IPS-18c (cell line): ENCODE results near the gene ACTRT2.
A peak's percentile ranks its signal among the peaks of the same experiment; 100 is the strongest.

Experiments
- H3K4me3 ChIP-seq: 2 replicates; pipeline ENCODE4 v1.7.0; 2013; ENCODE audit warnings: low read depth, mild to moderate bottlenecking, low read length, moderate library complexity; ENCODE audit not compliant: insufficient read depth
- H3K9me3 ChIP-seq: one replicate; pipeline ENCODE4 v1.6.1; 2013; ENCODE audit warnings: mild to moderate bottlenecking, low read length, moderate library complexity; ENCODE audit not compliant: control insufficient read depth, insufficient read depth

ACTRT2 gene

GRCh38 chr1:2981981-2982614 lies 39.2 kb upstream of the ACTRT2 start:
- Histone ChIP-seq H3K9me3 (peaks cover 32% of the 10 kb centered on the region), H3K4me3 (no peak overlapping the region)

- no peak overlapping the region for H3K4me3 ChIP-seq
- H3K9me3 ChIP-seq = peaks cover 32% of the 10 kb centered on the region
Observed at GRCh38 chr1:2982615-2983318, 38.5 kb upstream of the ACTRT2 start.

GRCh38 chr1:2983319-2983705 lies 38.0 kb upstream of the ACTRT2 start:
- Histone ChIP-seq H3K4me3 (no peak overlapping the region), H3K9me3 (peaks cover 32% of the 10 kb centered on the region)

- peaks cover 32% of the 10 kb centered on the region for H3K9me3 ChIP-seq
- no peak overlapping the region for H3K4me3 ChIP-seq
Observed at GRCh38 chr1:2983706-2984398, 37.4 kb upstream of the ACTRT2 start.

- Histone ChIP-seq H3K9me3 (peaks cover 35% of the 10 kb centered on the region), H3K4me3 (no peak overlapping the region; the same call in 1 of the 2 replicates)
Observed at GRCh38 chr1:2984399-2985061, 36.7 kb upstream of the ACTRT2 start.

- Histone ChIP-seq H3K9me3 (peaks cover 38% of the 10 kb centered on the region), H3K4me3 (no peak overlapping the region)
Observed at GRCh38 chr1:2985067-2985561, 36.2 kb upstream of the ACTRT2 start.

GRCh38 chr1:2985694-2986548 lies 35.3 kb upstream of the ACTRT2 start:
- no peak overlapping the region for H3K4me3 ChIP-seq
- peaks cover 40% of the 10 kb centered on the region for H3K9me3 ChIP-seq

- Histone ChIP-seq H3K4me3 (no peak overlapping the region), H3K9me3 (peaks cover 39% of the 10 kb centered on the region)
Observed at GRCh38 chr1:2986549-2987305, 34.5 kb upstream of the ACTRT2 start.

- Histone ChIP-seq H3K4me3 (no peak overlapping the region), H3K9me3 (peaks cover 45% of the 10 kb centered on the region)
Observed at GRCh38 chr1:2987773-2988172, 33.5 kb upstream of the ACTRT2 start.

GRCh38 chr1:2988256-2988655 lies 33.0 kb upstream of the ACTRT2 start:
- peaks cover 49% of the 10 kb centered on the region for H3K9me3 ChIP-seq

GRCh38 chr1:2989185-2989584 lies 32.1 kb upstream of the ACTRT2 start:
- Histone ChIP-seq H3K4me3 (peak overlapping the region; percentile 9; the same call in 1 of the 2 replicates), H3K9me3 (peaks cover 50% of the 10 kb centered on the region)

More at GRCh38 chr1:2988256-2988655, 33.0 kb upstream of the ACTRT2 start:
- H3K4me3 ChIP-seq = no peak overlapping the region

- H3K4me3 ChIP-seq = no peak overlapping the region; the same call in 1 of the 2 replicates
- H3K9me3 ChIP-seq = peaks cover 42% of the 10 kb centered on the region
Observed at GRCh38 chr1:2989976-2990375, 31.3 kb upstream of the ACTRT2 start.

- peaks cover 39% of the 10 kb centered on the region for H3K9me3 ChIP-seq
- no peak overlapping the region; the same call in 1 of the 2 replicates for H3K4me3 ChIP-seq
Observed at GRCh38 chr1:2990376-2991115, 30.7 kb upstream of the ACTRT2 start.

GRCh38 chr1:2991753-2992495 lies 29.3 kb upstream of the ACTRT2 start:
- peaks cover 36% of the 10 kb centered on the region for H3K9me3 ChIP-seq
- H3K4me3 ChIP-seq = no peak overlapping the region
